Common myeloid progenitor, CD34-positive (primary cell): ENCODE measurements around the gene ARHGAP15.

Experiments
- CTCF ChIA-PET: fragments of 350-600 bp; sonication (Branson Sonifier 250); formaldehyde crosslinking; loops from one replicate; lab custom pipeline; 2021; ENCODE audit warnings: antibody characterized with exemption; lab: Charles Lee
- POLR2A ChIA-PET: fragments of 350-600 bp; sonication (Branson Sonifier 250); formaldehyde crosslinking; loops from one replicate; lab custom pipeline; 2021; ENCODE audit warnings: antibody characterized with exemption; lab: Charles Lee
- DNase-seq, 3 donors: peaks; one replicate each; pipeline versions ENCODE4 v3.0.0 to v3.0.0-alpha.2; 2013
- H3K27ac ChIP-seq, 2 experiments: 1 replicate in 1 of 2; 2 replicates in 1 of 2; pipeline ENCODE4 v1.7.0; 2013; ENCODE audit warnings: inconsistent platforms in 2 of 2, low read length in 2 of 2, mild to moderate bottlenecking in 2 of 2, low read depth in 1 of 2, moderate library complexity in 1 of 2; ENCODE audit not compliant: severe bottlenecking in 2 of 2, insufficient read depth in 1 of 2, poor library complexity in 1 of 2
- H3K27me3 ChIP-seq, 5 experiments: replicated peaks in 2 of 5; 1 replicate in 3 of 5; 2 replicates in 2 of 5; pipeline versions ENCODE4 v1.6.1 to v1.7.0; 2013; ENCODE audit warnings: low read length in 4 of 5, mild to moderate bottlenecking in 2 of 5, moderate library complexity in 2 of 5, inconsistent platforms in 1 of 5; ENCODE audit not compliant: insufficient read depth in 5 of 5, control insufficient read depth in 4 of 5
- H3K36me3 ChIP-seq, 4 experiments: 1 replicate in 2 of 4; 2 replicates in 2 of 4; pipeline versions ENCODE4 v1.6.1 to v1.7.0; 2013; ENCODE audit warnings: low read length in 3 of 4, control low read depth in 1 of 4, mild to moderate bottlenecking in 1 of 4; ENCODE audit not compliant: control insufficient read depth in 4 of 4, insufficient read depth in 4 of 4
- H3K4me1 ChIP-seq, 4 experiments: 1 replicate in 3 of 4; 2 replicates in 1 of 4; pipeline versions ENCODE4 v1.6.1 to v1.7.1; 2013; ENCODE audit warnings: low read length in 3 of 4, mild to moderate bottlenecking in 3 of 4, control low read depth in 1 of 4, inconsistent platforms in 1 of 4, moderate library complexity in 1 of 4; ENCODE audit not compliant: control insufficient read depth in 4 of 4, insufficient read depth in 4 of 4; ENCODE audit errors: control extremely low read depth in 1 of 4
- H3K4me3 ChIP-seq, 7 experiments: 1 replicate in 4 of 7; 2 replicates in 3 of 7; pipeline versions ENCODE4 v1.5.1 to v1.7.0; 2013; ENCODE audit warnings: mild to moderate bottlenecking in 7 of 7, low read length in 6 of 7, moderate library complexity in 6 of 7, inconsistent platforms in 2 of 7, low read depth in 2 of 7, control low read depth in 1 of 7; ENCODE audit not compliant: insufficient read depth in 4 of 7, control insufficient read depth in 1 of 7; ENCODE audit errors: extremely low read depth in 1 of 7
- H3K9me3 ChIP-seq, 5 experiments: 1 replicate in 4 of 5; 2 replicates in 1 of 5; pipeline versions ENCODE4 v1.6.1 to v1.7.1; 2013; ENCODE audit warnings: low read length in 4 of 5, mild to moderate bottlenecking in 2 of 5, inconsistent platforms in 1 of 5, low read depth in 1 of 5, moderate library complexity in 1 of 5; ENCODE audit not compliant: control insufficient read depth in 4 of 5, insufficient read depth in 2 of 5; ENCODE audit errors: control extremely low read depth in 1 of 5
- WGBS: methylation state at CpG from one replicate; pipeline ENCODE4 v1.1.5; 2013; ENCODE audit not compliant: insufficient coverage; 5-methylcytosine and 5-hydroxymethylcytosine counted together

ARHGAP15 gene

DNA sequence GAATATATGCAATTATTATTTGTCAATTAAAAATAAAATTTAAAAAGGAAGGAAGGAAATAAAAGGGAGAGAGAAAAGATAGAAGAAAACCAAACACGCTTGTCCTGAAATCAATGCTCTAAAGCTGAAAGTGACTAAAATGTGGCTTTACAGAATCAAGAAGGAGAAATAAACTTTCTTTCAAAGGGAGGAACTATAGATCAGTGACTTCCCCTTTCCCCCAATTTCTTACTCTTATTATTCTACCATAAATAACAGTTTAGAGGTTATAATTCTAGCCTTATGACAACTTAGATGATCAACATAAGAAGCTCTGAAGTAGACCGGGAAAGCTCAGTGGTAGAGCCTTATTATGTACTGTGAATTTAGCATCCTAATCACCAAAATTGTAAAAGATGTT, 122.5 kb downstream of the ARHGAP15 start:
- ChIA-PET CTCF (interaction anchor here (1.0 to 1.6 kb wide), 4 partner anchors 10 to 90 kb away, joined by 3 to 6 read pairs (median 4); no protein-coding TSS in a partner anchor), POLR2A (no interaction called here)
- no peak overlapping the region for H3K4me3 ChIP-seq
- no peaks in the 10 kb centered on the region for H3K27me3 ChIP-seq
- H3K9me3 ChIP-seq, result no peaks in the 10 kb centered on the region
- H3K4me1 ChIP-seq, result peaks cover 16 to 46% (median 27%) of the 10 kb centered on the region in 4 experiments
- peaks cover 0 to 30% (median 4%) of the 10 kb centered on the region in 4 experiments for H3K36me3 ChIP-seq
- 83% methylated on average over 1 of the region's 2 CpGs for whole genome bisulfite sequencing
- peak in 2 of 3 donors; percentile 38 to 55 for DNase-seq
- no peak overlapping the region for H3K27ac ChIP-seq

DNA sequence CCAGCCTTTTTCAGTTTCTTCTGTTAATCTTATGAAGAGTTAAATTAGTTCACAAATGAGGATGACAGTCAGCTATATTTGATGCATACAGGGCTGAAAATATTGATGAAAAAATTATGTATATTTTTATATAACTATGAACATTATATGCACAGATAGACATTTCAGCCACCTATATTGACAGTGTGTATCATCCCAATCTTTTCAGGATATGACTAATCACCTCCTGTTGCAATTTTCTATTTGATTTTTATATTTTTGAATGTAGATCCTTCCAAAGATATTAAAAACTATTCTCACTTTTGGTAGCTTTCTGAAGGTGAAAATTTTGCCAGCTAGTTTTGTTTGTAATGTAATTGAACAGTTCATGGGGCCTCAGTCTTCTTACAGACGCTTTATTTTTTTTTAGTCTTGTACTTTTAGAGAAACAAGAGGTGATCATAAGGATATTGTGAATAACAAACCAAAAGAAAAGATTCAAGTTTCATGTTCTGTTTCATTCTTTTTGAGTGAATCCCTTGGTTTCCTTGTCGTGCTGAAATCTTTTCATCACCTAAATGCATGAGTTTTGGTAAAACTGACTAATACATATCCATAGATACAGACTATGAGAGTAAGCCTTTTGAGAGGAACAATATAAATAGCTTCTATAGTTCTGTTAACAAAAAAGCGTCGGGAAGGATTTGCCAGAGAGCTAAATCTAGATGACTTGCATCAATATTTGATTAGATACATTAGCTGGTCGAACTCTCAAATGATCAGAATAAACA, 123.1 kb downstream of the ARHGAP15 start:
- Histone ChIP-seq H3K4me3 (no peak overlapping the region), H3K36me3 (peaks cover 0 to 25% (median 4%) of the 10 kb centered on the region in 4 experiments), H3K9me3 (no peaks in the 10 kb centered on the region), H3K27ac (no peak overlapping the region), H3K27me3 (no peaks in the 10 kb centered on the region), H3K4me1 (peaks cover 16 to 46% (median 26%) of the 10 kb centered on the region in 4 experiments)
- ChIA-PET CTCF (interaction anchor here (1.0 to 1.6 kb wide), 5 partner anchors 10 to 91 kb away, joined by 3 to 6 read pairs (median 4); no protein-coding TSS in a partner anchor), POLR2A (no interaction called here)
- no peak for DNase-seq
- 100% methylated on average over 3 of the region's 5 CpGs for WGBS

DNA sequence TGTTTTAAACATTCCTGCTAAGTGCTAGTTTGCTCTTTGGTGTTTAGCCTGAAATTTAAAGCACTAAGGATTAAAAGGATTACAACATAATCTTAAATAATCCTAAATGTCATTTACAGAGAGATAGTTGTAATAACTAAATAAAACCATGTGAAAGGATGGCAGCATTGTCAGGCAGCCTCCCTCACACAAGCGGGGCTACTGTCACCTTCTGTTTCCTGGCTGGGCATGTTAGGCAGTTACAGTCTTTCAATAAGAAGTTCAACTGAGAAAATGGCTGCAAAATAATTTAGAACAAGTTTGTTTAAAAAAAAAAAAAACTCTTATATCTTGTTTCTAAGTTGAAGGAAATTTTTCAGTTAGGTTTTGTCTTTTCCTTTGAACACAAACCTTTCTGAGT, 124.9 kb downstream of the ARHGAP15 start:
- Histone ChIP-seq H3K4me1 (peaks cover 25 to 61% (median 43%) of the 10 kb centered on the region in 4 experiments), H3K4me3 (no peak overlapping the region), H3K9me3 (no peaks in the 10 kb centered on the region), H3K27ac (peak overlapping the region in 1 of 2 experiments; percentile 75), H3K27me3 (no peaks in the 10 kb centered on the region), H3K36me3 (peaks cover 0 to 17% (median 4%) of the 10 kb centered on the region in 4 experiments)
- ChIA-PET POLR2A (no interaction called here), CTCF (no interaction called here)
- peak in 2 of 3 donors; percentile 80 to 88 for DNase-seq
- no CpG with 5 or more reads among the region's 1 CpG for WGBS

DNA sequence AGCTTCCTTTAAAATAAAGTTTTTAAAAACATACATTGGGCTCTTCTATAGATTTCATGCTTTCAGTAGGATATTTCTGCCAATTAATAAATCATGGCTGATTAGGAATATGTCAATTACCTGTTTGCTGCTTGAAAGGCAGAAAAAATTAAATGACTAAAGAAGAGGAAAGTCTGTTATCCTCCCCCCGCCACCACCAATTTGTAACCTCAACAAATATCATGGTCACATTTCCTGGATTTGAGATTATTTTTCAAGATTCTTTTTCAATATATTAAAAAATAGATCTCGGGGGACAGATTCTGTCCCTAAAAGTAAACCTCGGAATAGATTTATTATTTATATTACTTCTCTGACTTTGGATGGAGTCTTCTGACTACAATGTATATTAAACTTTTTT, 125.9 kb downstream of the ARHGAP15 start:
- Histone ChIP-seq H3K27me3 (no peaks in the 10 kb centered on the region), H3K4me3 (peak overlapping the region in 2 of 7 experiments; percentile 36 to 69), H3K9me3 (no peaks in the 10 kb centered on the region), H3K36me3 (peaks cover 0 to 17% (median 4%) of the 10 kb centered on the region in 4 experiments), H3K27ac (peak overlapping the region in 1 of 2 experiments; percentile 75), H3K4me1 (peaks cover 30 to 68% (median 44%) of the 10 kb centered on the region in 4 experiments)
- ChIA-PET POLR2A (no interaction called here), CTCF (interaction anchor here (1.5 to 4.9 kb wide), 3 partner anchors 8 to 143 kb away, joined by 3 to 26 read pairs (median 6); no protein-coding TSS in a partner anchor)
- peak in 1 of 3 donors; percentile 47 for DNase-seq
- no CpG with 5 or more reads among the region's 3 CpGs for WGBS

DNA sequence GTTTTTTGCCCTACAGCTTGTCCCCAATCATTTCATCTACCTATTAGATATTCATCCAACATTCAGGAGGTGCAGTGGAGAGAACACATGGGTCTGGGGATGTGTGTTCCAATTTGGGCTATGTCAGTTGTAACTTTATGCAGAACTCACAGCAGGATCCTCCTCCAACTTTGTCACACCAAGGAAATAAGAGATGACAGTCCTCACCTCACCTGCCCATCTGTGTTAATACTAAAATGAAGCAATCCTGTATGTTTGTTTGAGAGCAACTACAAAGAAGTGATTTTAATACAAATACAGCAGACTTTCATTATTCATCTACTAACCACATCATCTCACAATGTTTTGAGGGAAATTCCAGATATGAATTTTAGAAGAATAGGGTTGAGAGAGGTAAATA, 126.7 kb downstream of the ARHGAP15 start:
- H3K27ac ChIP-seq, result peak overlapping the region; percentile 52 to 75
- ChIA-PET CTCF (interaction anchor here (1.5 to 7.2 kb wide), 4 partner anchors 9 to 144 kb away, joined by 3 to 100 read pairs (median 16); no protein-coding TSS in a partner anchor), POLR2A (no interaction called here)

DNA sequence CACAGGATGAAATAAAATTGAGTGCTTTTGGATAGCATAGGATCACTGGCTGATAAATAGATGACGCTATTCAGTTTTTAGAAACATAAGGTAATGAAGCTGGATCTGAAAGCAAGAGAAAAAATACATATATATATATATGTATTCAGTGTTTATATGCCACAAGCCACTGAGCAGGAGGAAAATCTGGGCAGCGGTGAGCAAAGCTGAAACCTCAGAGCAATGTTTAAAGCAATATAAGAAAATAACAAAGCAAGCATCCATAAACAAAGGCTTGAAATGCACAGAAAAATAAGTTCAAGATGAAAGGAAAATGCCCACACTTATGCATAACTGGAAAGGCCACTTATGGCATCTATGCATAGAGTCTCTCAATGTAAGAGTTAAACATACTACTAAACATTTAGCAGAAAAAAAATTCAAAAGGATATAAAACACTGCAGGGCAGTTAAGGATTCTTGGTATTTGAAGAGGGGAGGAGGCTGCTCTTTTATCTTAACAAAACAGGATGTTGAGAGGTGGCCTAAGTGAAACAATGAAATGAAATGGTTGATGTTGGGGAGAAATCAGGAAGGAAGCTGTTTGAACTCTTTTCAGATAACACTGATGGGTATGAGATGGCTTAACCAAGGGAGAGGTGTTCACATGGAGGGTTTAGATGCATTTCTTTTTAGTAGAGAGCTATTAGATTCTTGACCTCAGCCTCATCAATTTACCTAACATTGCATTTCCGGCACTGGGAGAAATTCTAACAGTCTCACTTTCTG, 129.1 kb downstream of the ARHGAP15 start:
- Histone ChIP-seq H3K9me3 (no peaks in the 10 kb centered on the region), H3K27ac (peak overlapping the region; percentile 36 to 62), H3K4me1 (peaks cover 40 to 84% (median 47%) of the 10 kb centered on the region in 4 experiments), H3K4me3 (peak overlapping the region in 4 of 7 experiments; percentile 6 to 41 (median 22)), H3K36me3 (peaks cover 0 to 17% (median 1%) of the 10 kb centered on the region in 4 experiments), H3K27me3 (no peaks in the 10 kb centered on the region)
- DNase-seq, result peak; percentile 69 to 90 (median 80)
- CTCF ChIA-PET, result interaction anchor here (0.6 to 7.2 kb wide), 32 partner anchors 11 to 226 kb away, joined by 3 to 100 read pairs (median 6); no protein-coding TSS in a partner anchor
- WGBS, result no CpG with 5 or more reads among the region's 3 CpGs
- POLR2A ChIA-PET, result interaction anchor here (0.8 kb wide), 1 partner anchor 11 kb away, joined by 5 read pairs; no protein-coding TSS in a partner anchor

More for the DNA sequence above, 126.7 kb downstream of the ARHGAP15 start:
- H3K4me1 ChIP-seq, result peaks cover 33 to 69% (median 44%) of the 10 kb centered on the region in 4 experiments
- peaks cover 0 to 10% (median under 1%) of the 10 kb centered on the region in 4 experiments for H3K36me3 ChIP-seq
- H3K27me3 ChIP-seq, result no peaks in the 10 kb centered on the region
- H3K9me3 ChIP-seq, result no peaks in the 10 kb centered on the region
- DNase-seq, result peak in 2 of 3 donors; percentile 36 to 44
- H3K4me3 ChIP-seq, result peak overlapping the region in 5 of 7 experiments; percentile 11 to 69 (median 34)
